Erythroblast (primary cell): ENCODE results near the gene ARHGAP29.

Experiments
- GATA1 ChIP-seq: IDR thresholded peaks from 2 replicates; pipeline ENCODE4 v1.6.1; 2011; ENCODE audit warnings: low read depth, mild to moderate bottlenecking, control low read depth, low read length, moderate library complexity
- POLR2A ChIP-seq: IDR thresholded peaks from 2 replicates; pipeline ENCODE4 v1.6.1; 2011; ENCODE audit warnings: mild to moderate bottlenecking, low read length

DNA sequence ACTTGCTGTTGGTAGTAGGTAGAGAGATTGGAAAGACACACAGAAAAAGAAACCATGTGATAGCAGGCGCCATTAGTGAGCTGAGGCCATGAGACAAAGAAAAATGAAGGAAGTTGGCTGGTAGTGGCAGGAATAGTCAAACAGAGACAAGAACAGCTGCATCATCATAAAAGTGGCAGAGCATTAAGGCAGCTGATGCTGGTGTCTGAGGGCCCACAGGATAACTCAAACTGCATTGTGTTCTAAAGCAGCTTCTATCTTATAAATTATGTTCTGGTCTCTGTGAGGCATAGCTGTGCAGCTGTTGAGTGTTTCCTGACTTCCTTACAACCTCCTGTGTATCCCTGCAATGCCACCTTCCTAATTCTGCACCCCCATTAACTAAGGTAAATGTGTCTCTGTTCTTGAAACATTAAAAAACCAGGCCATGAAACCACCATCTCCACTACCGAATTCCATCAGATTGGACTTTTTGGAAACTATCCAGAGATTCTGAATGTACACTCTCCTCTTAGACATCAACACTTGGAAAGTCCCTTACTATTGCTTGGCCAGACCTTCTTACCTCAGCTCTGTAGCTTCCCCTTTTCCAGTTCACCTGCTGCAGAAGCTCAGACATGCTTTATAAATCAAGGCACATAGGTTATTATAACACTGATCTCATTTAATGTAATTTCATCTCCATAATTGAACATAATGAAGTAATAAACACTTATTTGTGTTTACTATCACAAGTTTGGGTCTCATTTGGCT, 23.4 kb upstream of the ARHGAP29 start:
- TF ChIP-seq POLR2A (no peak), GATA1 (no peak)
